Measurements from ENCODE around the gene SLC52A1. TPM values are rescaled to one million over a fixed set of nuclear protein-coding genes. Genes with fewer than 3 reads are reported as not detected.
"Not testable (repeated sequence)": the region's sequence is repeated elsewhere in the genome, so short reads cannot be mapped to it uniquely, and the experiment has no call there.

Gene SLC52A1
- total RNA-seq, 1 donor, result 0.09 TPM

GRCh38 chr17:5031365-5032082 lies 3.7 kb downstream of the SLC52A1 start:
- peak; percentile 92 for TF ChIP-seq CTCF (IDR thresholded peaks at IDR 0.05; ENCODE audit: insufficient read depth, low read length)
- DNase-seq (ENCODE audit: low read depth), result peak; percentile 74
- peak overlapping the region; percentile 47 for H3K4me3 ChIP-seq (ENCODE audit: low read depth, low read length)

DNA sequence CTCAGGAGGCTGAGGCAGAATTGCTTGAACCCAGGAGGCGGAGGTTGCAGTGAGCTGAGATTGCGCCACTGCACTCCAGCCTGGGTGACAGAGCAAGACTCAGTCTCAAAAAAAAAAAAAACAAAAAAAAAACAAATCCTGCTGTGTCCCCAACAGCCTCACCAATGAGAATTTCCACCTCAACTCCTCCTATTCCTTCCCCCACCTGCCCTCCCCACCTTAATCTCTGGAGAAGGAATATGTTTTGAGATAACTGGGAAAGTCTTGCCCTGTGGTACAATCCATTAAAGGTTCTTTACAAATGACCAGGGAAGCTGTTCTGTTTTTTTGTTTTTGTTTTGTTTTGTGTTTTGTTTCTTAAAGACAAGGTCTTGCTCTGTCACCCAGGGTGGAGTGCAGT lies 5.1 kb downstream of the SLC52A1 start:
- H3K4me3 ChIP-seq (ENCODE audit: low read depth, low read length); DNase-seq (ENCODE audit: low read depth): not testable (repeated sequence)

GRCh38 chr17:5027916-5028315 lies 7.3 kb downstream of the SLC52A1 start:
- H3K4me3 ChIP-seq (ENCODE audit: low read depth, low read length), result no peak overlapping the region
- TF ChIP-seq CTCF (IDR thresholded peaks at IDR 0.05; ENCODE audit: insufficient read depth, low read length), result no peak
- DNase-seq (ENCODE audit: low read depth), result no peak

- no peak for DNase-seq (ENCODE audit: low read depth)
- TF ChIP-seq CTCF (IDR thresholded peaks at IDR 0.05; ENCODE audit: insufficient read depth, low read length), result no peak
- H3K4me3 ChIP-seq (ENCODE audit: low read depth, low read length), result no peak overlapping the region
Observed at GRCh38 chr17:5027299-5027698, 7.9 kb downstream of the SLC52A1 start.

DNA sequence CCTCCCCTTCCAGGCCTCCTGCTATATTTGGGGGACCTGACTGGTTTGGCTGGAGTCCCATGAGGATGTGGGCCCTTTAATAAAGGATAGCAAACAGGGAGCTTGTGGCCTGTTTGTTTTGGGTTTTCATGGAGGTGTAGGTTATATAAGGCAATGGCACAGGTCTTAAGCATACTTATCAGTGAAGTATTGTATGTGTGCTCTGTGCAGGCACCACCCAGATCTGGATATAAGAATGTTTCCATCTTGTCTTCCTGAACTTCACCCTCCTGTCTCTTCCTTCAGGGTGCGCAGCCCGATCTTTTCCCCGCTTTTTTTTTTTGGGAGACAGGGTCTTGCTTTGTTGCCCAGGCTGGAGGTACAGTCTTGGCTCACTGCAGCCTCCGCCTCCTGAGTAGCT lies 10.6 kb downstream of the SLC52A1 start:
- no peak for TF ChIP-seq CTCF (IDR thresholded peaks at IDR 0.05; ENCODE audit: insufficient read depth, low read length)
- no peak for DNase-seq (ENCODE audit: low read depth)

GRCh38 chr17:5023588-5024147 lies 11.6 kb downstream of the SLC52A1 start:
- DNase-seq (ENCODE audit: low read depth), result no peak
- no peak for TF ChIP-seq CTCF (IDR thresholded peaks at IDR 0.05; ENCODE audit: insufficient read depth, low read length)
- H3K4me3 ChIP-seq (ENCODE audit: low read depth, low read length), result no peak overlapping the region

More for the DNA sequence above, 10.6 kb downstream of the SLC52A1 start:
- no peak overlapping the region for H3K4me3 ChIP-seq (ENCODE audit: low read depth, low read length)

- TF ChIP-seq CTCF (IDR thresholded peaks at IDR 0.05; ENCODE audit: insufficient read depth, low read length), result no peak
- no peak for DNase-seq (ENCODE audit: low read depth)
- H3K4me3 ChIP-seq (ENCODE audit: low read depth, low read length), result no peak overlapping the region
Observed at GRCh38 chr17:5022171-5022711, 13.0 kb downstream of the SLC52A1 start.

Data from fibroblast of the aortic adventitia (primary cell).